Measurements from ENCODE around the gene ROS1.

Gene ROS1

DNA sequence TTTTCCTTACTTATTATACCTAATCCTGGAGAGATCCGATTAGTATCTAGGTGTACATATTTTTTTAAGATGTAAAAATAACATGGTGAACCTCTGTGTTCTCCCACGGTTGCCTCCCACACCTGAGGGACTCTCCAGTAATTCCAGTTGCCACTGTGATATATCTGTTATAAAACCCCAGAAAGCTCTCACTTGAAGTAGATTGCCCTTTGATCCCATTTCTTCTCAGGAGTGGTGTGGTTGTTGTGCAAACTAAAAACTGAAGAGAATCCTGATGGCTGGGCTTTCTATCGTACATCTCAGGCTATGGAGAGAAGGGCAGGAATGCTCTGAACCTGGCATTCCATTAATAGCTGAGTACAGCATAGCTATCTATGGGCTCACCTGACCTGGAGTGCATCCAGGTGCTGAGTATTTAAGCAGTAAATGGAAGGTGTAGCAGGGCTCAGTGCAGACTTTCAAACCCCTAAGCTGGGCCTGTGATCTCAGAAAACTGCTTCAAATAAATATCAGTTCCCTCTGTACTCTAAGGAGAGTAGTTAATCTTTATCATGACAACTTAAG lies 119.4 kb downstream of the ROS1 start:
- no peak for DNase-seq

DNA sequence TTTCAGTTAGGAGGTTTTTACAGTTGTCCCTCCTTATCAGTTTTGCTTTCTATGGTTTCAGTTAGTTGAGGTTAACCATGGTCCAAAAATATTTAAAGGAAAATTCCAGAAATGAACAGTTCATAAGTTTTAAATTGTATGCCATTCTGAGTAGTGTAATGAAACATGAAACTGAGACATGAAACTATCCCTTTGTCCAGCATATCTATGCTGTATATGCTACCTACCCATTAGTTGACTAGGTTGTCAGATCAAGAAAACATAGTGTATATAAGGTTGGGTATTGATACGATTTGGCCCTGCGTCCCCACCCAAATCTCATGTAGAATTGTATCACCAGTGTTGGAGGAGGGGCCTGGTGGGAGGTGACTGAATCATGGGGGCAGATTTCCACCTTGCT lies 121.3 kb downstream of the ROS1 start:
- DNase-seq: no peak

DNA sequence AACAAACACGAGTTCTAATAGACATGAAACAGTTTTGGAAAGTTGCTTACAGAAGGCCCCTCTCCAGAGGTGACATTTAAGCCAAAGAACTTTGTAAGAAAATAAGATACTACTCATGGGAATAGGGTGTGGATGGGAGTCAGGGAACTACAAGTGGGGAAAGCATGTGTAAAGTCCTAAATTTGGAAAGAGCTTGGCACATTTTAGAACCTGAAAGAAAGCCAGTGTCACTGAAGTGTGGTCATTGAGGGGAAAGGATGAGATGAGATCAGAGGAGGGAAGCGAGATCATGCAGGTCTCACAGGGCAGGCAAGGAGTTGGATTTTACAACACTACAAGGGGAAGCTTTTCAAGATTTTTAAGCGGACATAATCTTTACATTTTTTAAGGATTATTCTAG lies 122.4 kb downstream of the ROS1 start:
- DNase-seq: no peak

DNA sequence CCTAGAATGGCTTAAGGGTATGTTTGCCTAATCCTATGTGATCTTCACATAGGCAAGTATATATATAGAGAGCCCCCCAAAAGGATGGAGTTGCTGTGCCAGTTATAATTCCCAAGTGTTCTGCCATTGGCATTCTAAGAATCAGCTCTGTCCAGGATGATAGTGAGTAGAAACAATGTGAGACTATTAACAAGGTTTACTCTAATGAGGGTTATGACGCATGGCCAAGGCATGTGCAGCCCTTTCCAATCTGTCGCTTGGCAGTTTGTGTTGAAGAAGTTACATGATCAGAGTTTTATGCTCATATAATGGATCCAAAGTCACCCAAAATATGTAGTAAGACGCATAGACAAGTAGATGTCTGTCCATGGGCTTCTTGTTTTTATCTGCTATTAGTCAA lies 126.8 kb downstream of the ROS1 start:
- no peak for DNase-seq

DNA sequence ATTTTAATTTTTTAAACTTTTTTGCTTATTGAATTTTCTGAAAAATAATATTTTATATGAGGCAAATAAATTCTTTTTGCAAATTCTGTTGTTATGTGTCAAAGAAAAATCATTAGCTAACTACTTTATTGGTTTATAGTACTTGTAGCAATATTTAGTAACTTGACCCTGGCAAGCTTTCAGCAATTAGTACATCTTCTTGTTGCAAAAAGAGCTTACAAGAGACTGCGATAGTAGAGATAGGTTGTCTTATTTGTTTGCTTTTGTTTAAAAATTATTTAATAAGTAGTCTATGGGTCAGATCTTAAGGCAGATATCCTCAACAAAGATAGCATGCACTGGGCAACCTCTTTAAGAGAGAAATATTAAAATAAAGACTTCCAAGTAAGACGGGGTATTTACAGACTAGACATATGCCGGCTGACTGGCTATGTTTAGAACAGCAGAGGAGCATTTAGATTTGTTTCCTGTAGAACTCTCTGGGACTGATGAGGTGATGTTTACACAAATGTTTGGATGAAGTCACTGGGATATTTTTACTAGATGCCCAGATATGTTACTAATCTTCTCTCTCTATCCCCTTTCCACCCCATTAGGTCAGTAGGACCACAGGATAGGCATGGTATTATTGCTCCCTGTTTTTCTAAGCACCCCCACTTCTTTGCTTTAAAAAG lies 135.4 kb downstream of the ROS1 start:
- DNase-seq: no peak

DNA sequence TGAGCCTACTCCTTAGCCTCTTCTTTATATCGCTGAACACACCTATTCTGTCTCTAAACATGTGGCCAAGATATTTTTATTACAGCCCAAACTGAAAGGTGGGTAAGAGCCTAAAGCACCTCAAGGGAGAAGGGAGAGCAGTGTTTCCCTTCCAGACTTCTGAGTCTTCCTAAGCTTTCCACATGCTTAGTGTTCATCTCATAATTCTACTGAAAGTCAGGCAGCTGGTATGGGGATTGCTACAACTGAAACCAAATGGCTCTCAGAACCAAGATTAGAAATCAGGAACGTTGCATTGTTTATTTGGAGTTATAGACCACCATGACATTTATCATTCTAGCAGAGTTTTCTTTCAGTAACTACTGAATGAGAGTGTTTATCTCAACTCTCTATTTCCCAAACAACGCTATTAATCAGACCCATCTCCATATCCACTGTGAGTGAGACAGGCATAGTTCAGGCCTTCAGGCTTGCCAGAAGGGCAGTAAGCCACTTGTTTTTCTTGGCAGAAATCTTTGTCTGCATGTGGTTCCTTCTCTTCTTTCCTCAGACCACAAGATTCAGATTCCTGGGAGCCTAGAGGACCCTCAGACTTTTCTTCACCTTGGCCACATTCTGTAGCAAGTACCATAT lies 137.5 kb downstream of the ROS1 start:
- no peak for DNase-seq

DNA sequence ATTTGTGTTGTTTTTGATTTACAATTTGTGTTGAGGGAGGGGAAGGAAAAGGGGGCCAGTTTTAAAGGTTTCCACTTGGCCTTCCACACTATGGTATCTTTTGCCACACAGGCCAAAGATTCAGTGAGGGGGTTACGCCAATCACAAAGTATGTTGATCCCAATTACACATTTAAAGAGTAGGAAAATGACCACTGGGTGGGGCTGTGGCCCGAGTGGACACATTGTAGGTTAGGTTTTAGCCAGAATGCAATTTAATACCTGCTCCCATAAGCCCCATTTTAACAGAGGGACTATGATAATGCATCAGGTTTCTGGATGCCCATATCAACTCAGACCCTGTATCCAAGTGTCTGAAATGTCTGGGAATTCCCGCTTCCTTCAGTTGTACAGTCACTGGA lies 144.8 kb downstream of the ROS1 start:
- DNase-seq: no peak

DNA sequence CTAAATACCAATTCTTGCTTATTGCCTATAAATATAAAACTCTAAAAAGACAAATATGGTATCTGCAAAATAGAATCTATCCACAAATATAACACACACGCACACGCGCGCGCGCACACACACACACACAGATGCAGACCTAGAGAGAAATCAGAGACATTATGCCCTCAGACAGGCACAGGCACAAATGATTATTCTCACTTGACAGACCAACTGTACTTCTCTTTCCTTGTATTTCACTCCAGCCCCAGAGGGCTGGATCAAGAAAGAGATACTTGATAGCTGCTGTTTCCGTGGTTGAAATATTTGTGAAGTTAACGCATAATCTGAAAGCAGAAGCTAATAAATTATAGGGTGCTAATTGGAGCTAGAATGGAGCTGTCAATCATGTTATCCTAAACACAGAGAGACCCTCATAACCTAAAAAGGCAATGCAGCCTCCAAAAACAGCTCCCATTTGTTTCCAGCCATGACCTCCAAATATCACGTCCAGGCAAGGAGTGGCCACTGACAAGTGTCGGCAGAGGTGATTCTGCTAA lies 148.9 kb downstream of the ROS1 start:
- no peak for DNase-seq

DNA sequence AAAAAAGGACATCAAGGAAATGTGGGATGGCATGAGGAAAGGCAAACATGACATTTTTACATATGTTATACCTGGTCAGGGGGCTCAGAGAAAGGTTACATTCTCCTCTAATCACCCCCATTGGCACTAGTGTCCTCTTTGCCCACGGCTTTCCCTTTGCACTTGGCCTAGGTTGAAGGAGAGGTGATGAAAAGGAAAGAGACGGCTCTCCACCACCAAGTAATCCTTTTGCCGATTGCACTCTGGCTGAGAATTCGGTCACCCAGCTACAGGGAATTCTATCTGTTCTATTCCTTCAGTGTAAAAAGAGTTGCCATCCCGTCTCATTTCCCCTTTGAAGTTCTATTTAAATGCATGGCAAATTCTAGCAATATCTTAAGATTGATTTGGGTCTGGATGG lies 150.0 kb downstream of the ROS1 start:
- no peak for DNase-seq

DNA sequence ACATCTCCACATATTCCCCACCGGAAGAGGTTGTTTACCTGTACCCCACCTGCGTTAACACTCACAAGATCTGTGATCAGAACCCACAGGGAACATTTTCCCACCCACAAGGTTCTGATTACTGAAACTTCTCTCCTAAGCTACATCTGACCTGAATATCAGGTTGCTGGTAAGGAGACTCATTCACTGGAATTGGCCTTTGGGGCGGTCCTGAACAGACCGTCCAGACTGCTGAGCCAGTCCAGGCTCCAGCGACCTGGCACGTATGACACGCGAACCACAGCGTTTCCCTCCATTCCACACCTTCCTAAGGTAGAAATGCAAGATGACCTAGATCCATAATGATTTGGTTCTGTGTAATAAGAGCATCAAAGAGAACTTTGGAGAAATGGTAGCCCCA lies 150.5 kb downstream of the ROS1 start:
- no peak for DNase-seq

DNA sequence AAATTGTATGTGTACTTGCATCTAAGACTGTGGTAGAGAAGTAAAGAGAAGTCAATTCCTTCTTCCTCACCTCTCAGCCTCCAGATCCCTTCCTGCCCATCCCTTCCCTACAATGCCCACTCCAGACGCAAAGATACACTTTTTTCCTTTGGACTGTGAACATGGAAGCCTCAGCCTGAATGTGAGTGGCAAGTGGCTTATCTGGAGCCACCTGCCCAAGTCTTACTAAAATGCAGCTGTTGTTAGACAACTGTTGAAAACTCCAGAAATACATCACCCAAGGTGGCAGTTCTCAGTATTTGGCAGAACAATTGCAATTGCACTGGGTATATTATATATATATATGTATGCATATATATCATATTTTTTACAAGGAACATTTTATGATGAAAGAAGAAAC lies 152.9 kb downstream of the ROS1 start:
- DNase-seq: no peak

DNA sequence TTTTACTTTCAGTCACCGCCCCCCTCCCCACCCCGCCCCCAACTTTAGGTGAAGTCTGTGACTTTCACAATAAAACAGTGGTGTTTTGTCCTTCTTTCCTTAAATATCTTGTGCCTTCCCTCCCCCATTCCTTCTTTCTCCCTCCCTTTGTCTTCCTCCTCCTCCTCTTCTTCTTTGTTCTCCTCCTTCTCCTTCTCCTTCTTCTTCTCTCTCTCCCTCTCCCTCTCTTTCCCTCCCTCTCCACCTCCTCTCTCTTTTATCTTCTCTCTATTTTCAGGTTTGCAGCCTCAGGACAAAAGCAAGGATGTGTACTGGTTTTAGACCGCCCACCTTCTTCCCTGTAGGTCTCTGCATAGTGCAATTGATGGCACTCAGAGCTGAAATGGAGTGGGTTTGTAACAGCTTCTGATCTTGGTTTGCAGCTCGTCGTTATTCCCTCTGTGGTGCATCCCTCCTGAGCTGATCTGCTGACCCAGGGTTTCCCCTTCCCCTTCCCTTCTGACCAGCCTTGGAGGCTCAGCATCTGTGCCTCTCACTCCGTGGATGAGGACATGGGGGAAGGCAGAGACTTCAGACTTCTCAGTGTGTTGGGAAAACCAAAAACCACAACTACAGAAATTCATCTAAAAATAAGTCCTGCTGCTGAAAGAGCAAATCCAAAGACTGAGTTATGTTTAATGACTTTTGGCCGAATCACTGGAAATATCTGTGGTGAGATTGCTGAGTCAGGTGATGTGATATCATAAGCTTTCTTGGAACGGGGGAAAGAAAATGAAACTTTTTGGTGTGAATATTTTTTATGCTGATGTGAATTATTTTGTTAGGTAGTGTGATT lies 153.5 kb downstream of the ROS1 start:
- DNase-seq: no peak

DNA sequence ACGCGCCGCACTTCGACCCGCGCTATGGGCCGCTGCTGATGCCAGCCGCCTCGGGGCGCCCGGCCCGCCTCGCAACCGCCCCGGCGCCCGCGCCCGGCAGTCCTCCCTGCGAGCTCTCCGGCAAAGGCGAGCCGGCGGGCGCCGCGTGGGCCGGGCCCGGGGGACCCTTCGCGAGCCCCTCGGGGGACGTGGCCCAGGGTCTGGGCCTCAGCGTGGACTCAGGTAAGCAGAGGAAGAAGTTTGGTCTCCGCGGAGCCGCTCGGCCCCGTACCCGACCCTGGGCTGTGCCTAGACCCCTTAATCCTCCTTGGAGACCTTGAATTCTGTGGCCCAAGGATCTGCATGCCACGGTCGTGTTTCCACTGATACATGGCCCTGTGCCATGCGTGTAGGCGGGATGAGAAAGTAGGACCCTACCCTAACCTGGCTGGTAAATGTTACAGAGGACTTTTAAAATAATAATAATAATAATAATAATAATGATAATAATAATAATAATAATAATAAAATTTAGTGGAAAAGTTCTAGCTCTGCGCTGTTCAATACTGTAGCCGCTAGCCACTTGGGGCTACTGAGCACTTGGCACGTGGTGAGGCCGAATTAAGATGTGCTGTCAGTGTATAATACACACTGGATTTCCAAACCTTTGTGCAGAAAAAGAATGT lies 154.8 kb downstream of the ROS1 start:
- DNase-seq: no peak

DNA sequence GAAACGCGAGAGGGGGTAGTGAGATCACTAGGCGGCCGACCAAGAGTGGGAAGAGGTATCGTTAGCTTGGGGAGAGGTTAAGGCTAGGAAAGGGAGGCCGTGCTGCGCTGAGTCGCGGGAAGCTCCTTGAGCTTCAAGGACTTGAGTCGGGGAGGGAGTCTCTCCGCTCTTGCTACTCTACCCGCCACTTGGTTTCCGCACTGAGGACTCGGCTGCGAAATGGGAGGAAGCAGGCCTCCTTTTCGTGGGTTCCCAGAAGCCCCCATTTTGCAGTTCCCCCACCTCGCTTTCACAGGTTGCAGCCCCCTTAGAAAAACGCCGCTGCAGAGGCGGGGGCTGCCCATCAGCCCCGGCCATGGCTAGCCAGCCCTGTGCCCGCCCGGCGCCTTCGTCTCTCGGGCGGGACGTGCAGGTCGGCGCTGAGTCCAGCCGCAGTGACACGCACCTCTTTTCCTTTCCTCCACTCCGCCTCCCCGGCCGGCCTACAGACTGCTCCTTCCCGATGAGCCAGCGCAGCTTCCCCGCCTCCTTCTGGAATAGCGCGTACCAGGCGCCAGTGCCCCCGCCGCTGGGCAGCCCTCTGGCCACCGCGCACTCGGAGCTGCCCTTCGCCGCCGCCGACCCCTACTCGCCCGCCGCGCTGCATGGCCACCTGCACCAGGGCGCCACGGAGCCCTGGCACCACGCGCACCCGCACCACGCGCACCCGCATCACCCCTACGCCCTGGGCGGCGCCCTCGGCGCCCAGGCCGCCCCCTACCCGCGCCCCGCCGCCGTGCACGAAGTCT lies 155.5 kb downstream of the ROS1 start:
- DNase-seq: no peak

DNA sequence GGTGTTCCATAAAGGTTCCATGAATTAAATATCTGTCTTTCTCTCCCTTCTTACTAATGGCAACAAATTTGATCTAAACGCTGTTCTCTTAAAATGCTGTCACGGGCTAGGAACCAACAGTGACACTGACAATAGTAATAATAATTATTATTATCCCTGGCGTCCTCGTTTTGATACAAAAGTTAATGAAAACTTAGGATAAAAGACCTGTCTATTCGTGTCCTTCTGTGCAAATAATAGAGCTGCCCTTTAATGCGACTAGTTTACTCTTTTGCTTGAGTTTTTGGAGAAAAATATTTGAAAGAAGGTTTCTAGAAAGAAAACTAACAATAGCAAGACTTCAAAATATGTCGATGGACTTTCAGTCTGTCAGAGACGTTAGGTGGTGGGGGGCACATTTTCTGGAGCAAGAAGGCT lies 156.1 kb downstream of the ROS1 start:
- DNase-seq: no peak

DNA sequence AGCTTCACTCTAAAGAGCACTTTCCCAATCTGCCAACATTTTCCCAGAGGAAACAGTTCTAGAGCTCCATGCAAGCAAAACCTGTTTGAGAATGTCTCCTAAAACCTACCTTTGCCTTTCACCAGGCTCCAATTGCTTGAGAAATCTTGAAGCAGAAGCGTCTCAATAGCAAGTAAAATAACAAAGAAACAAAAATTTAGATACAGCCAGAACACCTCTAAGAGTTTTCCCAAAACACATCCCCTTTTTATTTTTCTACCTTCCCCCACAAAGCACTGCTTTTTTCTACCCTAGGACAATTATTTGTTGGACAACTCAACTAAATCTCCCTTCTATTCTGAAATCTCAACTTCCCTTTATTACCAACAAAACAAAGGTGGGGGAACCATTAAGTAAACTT lies 156.8 kb downstream of the ROS1 start:
- DNase-seq: no peak

DNA sequence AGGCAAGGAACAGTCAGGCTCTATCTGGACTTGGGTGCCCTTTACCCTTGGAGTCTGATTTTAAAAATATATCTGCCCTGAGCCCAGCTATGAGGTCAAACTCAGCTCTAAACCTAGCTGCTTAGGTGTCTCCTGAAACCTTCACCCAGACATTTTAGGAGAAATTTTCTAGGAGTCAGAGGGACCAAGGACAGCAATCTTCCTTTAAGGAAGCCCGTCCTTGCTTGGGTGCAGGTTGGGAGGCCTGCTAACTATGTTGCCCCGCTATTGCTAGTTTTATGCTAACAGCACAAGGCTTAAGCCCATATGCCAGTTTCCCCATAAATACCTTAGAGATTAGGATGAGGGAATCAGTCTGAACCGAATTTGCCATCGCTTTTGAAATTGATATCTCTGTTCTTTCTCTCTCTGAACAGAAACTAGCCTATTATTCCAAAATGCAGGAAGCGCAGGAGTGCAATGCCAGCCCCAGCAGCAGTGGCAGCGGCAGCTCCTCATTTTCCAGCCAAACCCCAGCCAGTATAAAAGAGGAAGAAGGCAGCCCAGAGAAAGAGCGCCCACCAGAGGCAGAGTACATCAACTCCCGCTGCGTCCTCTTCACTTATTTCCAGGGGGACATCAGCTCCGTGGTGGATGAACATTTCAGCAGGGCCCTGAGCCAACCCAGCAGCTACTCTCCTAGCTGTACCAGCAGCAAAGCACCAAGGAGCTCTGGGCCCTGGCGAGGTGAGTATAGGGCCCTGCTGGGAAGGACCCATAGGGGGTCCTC lies 157.8 kb downstream of the ROS1 start:
- no peak for DNase-seq

DNA sequence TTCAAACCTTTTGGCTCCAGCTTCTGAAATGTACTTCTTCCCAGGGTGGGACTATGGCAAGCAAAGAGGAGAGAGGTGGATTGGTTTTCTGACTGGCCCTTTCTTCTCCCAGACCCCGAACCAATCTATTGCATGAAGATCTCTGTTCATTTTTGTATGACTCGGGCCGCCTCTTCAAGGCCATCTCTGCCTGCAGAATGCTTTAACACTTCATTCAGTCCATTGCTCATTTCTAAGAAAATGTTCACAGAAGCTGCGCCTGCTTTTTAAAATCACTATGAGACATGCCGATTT lies 158.7 kb downstream of the ROS1 start:
- DNase-seq: no peak

DNA sequence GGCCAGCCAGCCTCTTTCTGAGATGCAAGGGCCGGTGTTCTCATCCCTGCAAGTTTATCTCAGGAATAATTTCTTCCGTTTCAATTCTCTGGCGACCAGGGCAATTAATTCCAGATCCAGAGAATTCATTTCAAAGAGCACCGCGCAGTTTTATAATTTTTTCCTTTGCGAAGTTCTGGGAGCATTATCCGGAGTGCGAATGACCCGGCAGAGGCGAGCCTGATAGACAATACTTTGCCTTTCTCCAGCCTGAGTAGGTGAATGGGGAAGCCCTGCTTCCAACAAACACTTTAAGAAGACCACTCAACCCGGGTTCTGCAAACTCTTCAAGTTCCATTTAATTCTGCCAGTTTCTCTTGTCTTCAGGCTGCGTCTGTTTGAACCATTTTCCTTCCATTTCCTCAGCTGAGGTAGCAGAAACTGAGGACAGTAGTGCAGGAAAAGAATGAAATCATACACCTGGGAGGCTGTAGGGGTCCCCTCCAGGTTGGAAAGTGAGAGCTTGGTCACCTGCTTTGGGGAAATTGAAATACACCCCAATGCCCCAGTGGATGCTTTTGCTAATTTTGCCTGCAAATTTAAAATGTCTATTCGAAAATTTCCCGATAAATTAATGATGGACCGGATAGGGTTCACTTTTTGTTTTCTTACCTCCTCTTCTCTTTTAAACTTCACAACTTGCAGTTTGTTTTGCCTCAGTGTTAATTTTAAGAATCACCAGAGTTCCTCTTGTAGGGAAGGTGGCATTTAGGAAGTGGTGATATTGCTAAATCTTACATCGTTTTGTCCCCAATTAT lies 159.3 kb downstream of the ROS1 start:
- no peak for DNase-seq

DNA sequence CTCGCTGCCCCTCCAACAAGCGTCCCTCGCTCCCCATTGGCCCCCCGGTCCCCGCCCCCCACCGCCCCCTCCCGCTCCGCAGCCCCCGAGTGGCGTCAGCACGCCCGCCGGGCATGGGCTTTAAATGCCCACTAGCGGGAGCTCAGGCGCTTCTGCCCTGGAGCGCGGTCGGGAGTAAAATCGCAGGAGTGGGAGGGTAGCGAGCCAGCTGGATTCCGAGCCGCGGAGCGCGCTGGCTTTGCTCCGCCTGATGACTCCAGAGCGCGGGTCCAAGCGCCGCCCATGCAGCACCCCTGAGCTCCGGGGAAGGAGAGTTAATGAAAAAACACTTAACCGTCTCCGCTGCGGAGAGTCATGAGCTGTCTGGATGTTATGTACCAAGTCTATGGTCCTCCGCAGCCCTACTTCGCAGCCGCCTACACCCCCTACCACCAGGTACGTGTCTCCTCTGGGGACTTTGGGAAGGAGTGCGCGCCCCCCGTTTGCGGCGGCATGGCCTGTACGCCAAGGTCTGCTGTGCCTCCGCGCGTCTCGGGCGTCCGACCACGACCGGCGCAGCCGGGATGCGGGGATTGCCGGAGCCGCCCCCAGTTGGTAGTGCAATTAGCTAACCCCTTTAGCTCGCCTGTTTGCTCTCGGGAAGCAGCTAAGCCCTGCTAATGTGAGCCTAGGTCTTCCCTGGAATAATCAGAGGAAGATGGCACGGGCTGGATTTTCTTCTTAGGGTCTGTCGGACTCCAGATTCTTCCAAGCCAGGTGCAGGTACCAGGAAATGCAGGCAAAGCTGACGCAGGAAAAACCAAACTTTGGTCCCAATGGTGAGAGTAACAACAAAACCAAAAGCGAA lies 160.1 kb downstream of the ROS1 start, which contains the start of gene VGLL2:
TSS of gene VGLL2 (plus strand) at position 149 of the 847 bp plus-strand sequence. CDS start at position 355, 206 bp downstream.
- DNase-seq: no peak

All from activated CD4-positive, CD25-positive, alpha-beta regulatory T cell treated with anti-CD3 and anti-CD28 coated beads, Interleukin-2, amount 50 U/mL, for 72 hours (primary cell).